OCI-LY1 (cell line): Measurements from ENCODE around the gene APOD.

Experiments
- H2AFZ ChIP-seq: fragments of 200-600 bp; sonication (generic), shearing (Covaris generic); 2 replicates; pipeline ENCODE4 v1.6.0; 2014; ENCODE audit warnings: antibody characterized with exemption, mild to moderate bottlenecking, low read length
- H3F3A ChIP-seq: fragments of 200-600 bp; sonication (generic), shearing (Covaris generic); 2 replicates; pipeline ENCODE4 v1.6.0; 2014; ENCODE audit warnings: mild to moderate bottlenecking, antibody characterized with exemption, low read length, moderate library complexity; ENCODE audit not compliant: insufficient read depth
- H3K27ac ChIP-seq: fragments of 200-600 bp; sonication (generic); 2 replicates; pipeline ENCODE4 v1.5.1; 2014; ENCODE audit warnings: low read length, mixed run types, mild to moderate bottlenecking, low read depth; ENCODE audit not compliant: poor library complexity, severe bottlenecking
- H3K27me3 ChIP-seq: fragments of 200-600 bp; sonication (generic); 2 replicates; pipeline ENCODE4 v1.6.0; 2014; ENCODE audit warnings: antibody characterized with exemption, mild to moderate bottlenecking, low read length, moderate library complexity; ENCODE audit not compliant: insufficient read depth
- H3K36me3 ChIP-seq: fragments of 200-600 bp; sonication (generic); 2 replicates; pipeline ENCODE4 v1.6.1; 2014; ENCODE audit warnings: mild to moderate bottlenecking, antibody characterized with exemption, low read length, moderate library complexity, mixed read lengths; ENCODE audit not compliant: insufficient read depth
- H3K4me1 ChIP-seq: fragments of 200-600 bp; sonication (generic); 2 replicates; pipeline ENCODE4 v1.5.1; 2014; ENCODE audit warnings: mild to moderate bottlenecking, low read length, moderate library complexity; ENCODE audit not compliant: insufficient read depth, severe bottlenecking
- H3K4me2 ChIP-seq: fragments of 200-600 bp; sonication (generic), shearing (Covaris generic); 2 replicates; pipeline ENCODE4 v1.6.1; 2014; ENCODE audit warnings: low read length
- H3K4me3 ChIP-seq: fragments of 200-600 bp; sonication (generic); 2 replicates; pipeline ENCODE4 v1.5.1; 2014; ENCODE audit warnings: low read length, low read depth, mild to moderate bottlenecking, mixed read lengths; ENCODE audit not compliant: poor library complexity, severe bottlenecking
- H3K79me2 ChIP-seq: fragments of 200-600 bp; shearing (Covaris generic); 2 replicates; pipeline ENCODE4 v1.6.1; 2016; ENCODE audit warnings: mixed run types, low read length, mixed read lengths; ENCODE audit not compliant: insufficient read depth
- H3K9ac ChIP-seq: fragments of 200-600 bp; sonication (generic), shearing (Covaris generic); 2 replicates; pipeline ENCODE4 v1.6.1; 2014; ENCODE audit warnings: mild to moderate bottlenecking, low read length, mixed read lengths
- H3K9me2 ChIP-seq: fragments of 200-600 bp; sonication (generic), shearing (Covaris generic); 2 replicates; pipeline ENCODE4 v1.6.1; 2014; ENCODE audit warnings: low read depth, mild to moderate bottlenecking, low read length, mixed read lengths
- H3K9me3 ChIP-seq: fragments of 200-600 bp; shearing (Covaris generic); 2 replicates; pipeline ENCODE4 v1.6.1; 2014; ENCODE audit warnings: low read length, mixed read lengths
- H4K20me1 ChIP-seq: fragments of 200-600 bp; sonication (generic), shearing (Covaris generic); 2 replicates; pipeline ENCODE4 v1.6.0; 2016; ENCODE audit warnings: mild to moderate bottlenecking, low read length; ENCODE audit not compliant: insufficient read depth
- EZH2 ChIP-seq: fragments of 200-600 bp; sonication (generic), shearing (Covaris generic); IDR thresholded peaks from 2 replicates; pipeline ENCODE4 v1.8.0; 2017; ENCODE audit warnings: borderline replicate concordance, mixed run types, mild to moderate bottlenecking, antibody characterized with exemption, low read length, moderate library complexity, mixed read lengths
- TF ChIP-seq, protein P1 (sequence below): fragments of 200-600 bp; sonication (generic), shearing (Covaris generic); IDR thresholded peaks from 2 replicates; pipeline ENCODE4 v1.5.1; 2017; ENCODE audit warnings: mild to moderate bottlenecking, antibody characterized with exemption, low read length, moderate library complexity, mixed read lengths

APOD gene

DNA sequence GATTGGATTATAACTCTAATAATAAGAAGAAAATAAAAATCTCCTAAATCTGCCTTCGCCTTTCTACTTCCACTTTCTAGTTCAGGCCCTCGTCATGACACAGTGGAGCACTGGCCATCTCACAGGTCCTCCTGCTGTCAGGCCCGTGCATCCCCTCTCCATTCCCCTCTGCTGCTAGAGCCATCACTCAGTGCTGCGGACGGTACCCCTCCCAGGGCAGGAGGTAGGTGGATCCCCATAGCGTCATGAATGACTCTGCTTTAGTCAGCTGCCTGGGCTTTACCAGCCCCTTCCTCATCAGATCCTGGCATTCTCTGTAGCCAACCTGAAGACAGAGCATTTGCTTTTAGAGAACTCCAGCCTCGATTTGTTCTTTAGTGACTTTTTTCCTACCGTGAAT is 28.6 kb downstream of the APOD start:
- Histone ChIP-seq H3K4me1 (peaks cover 15% of the 10 kb centered on the region), H3K36me3 (no peaks in the 10 kb centered on the region), H3K4me3 (no peak overlapping the region), H4K20me1 (no peaks in the 10 kb centered on the region), H2AFZ (no peak overlapping the region), H3F3A (no peaks in the 10 kb centered on the region), H3K79me2 (no peaks in the 10 kb centered on the region), H3K9me2 (no peaks in the 10 kb centered on the region), H3K27me3 (no peaks in the 10 kb centered on the region; the same call in 1 of the 2 replicates), H3K27ac (no peak overlapping the region), H3K4me2 (no peak overlapping the region), H3K9ac (no peak overlapping the region), H3K9me3 (no peaks in the 10 kb centered on the region)
- TF ChIP-seq EZH2 = no peak
- TF ChIP-seq, protein P1, sequence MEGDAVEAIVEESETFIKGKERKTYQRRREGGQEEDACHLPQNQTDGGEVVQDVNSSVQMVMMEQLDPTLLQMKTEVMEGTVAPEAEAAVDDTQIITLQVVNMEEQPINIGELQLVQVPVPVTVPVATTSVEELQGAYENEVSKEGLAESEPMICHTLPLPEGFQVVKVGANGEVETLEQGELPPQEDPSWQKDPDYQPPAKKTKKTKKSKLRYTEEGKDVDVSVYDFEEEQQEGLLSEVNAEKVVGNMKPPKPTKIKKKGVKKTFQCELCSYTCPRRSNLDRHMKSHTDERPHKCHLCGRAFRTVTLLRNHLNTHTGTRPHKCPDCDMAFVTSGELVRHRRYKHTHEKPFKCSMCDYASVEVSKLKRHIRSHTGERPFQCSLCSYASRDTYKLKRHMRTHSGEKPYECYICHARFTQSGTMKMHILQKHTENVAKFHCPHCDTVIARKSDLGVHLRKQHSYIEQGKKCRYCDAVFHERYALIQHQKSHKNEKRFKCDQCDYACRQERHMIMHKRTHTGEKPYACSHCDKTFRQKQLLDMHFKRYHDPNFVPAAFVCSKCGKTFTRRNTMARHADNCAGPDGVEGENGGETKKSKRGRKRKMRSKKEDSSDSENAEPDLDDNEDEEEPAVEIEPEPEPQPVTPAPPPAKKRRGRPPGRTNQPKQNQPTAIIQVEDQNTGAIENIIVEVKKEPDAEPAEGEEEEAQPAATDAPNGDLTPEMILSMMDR = no peak

DNA sequence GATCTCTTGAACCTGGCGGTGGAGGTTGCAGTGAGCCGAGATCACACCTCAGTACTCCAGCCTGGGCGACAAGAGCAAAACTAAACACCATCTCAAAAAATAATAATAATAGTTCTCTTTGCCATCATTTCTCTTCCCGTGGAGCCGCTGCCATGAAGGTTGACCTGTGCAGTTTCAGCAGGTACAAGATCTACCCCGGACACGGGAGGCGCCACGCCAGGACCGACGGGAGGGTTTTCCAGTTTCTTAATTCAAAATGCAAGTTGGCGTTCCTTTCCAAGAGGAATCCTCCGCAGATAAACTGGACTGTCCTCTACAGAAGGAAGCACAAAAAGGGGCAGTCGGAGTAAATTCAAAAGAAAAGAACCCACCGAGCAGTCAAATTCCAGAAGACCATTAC is 29.3 kb downstream of the APOD start:
- Histone ChIP-seq H3K4me1 (peaks cover 22% of the 10 kb centered on the region), H4K20me1 (no peaks in the 10 kb centered on the region), H3F3A (no peaks in the 10 kb centered on the region), H3K79me2 (no peaks in the 10 kb centered on the region), H3K27me3 (no peaks in the 10 kb centered on the region; the same call in 1 of the 2 replicates), H3K9ac (no peak overlapping the region), H3K4me2 (no peak overlapping the region), H3K36me3 (no peaks in the 10 kb centered on the region), H3K27ac (no peak overlapping the region), H2AFZ (no peak overlapping the region), H3K9me2 (no peaks in the 10 kb centered on the region), H3K9me3 (no peaks in the 10 kb centered on the region), H3K4me3 (no peak overlapping the region)
- TF ChIP-seq, protein P1 = no peak
- no peak for TF ChIP-seq EZH2

DNA sequence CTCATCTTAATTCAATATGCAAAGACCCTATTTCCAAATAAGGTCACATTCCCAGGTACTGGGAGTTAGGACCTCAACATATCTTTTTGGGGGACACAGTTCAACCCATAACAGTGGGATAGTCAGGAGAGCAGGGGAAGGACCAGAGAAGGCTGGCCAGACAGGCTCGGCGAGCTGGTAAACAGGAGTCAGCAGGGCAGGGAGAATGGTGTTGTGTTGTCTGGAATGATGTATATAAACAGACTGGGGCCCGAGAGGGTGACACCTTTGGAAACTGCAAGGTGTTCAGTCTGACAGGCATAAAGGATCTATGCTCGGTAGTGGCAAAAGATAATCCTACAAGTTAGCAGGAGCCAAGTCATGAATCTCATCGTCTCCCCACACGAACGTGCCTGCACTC is 30.5 kb downstream of the APOD start:
- no peaks in the 10 kb centered on the region; the same call in 1 of the 2 replicates for H3K27me3 ChIP-seq
- H3K27ac ChIP-seq = no peak overlapping the region
- H3K36me3 ChIP-seq = no peaks in the 10 kb centered on the region
- H3K9me3 ChIP-seq = no peaks in the 10 kb centered on the region
- TF ChIP-seq EZH2 = no peak
- TF ChIP-seq, protein P1 = no peak
- H3K4me2 ChIP-seq = no peak overlapping the region
- no peak overlapping the region for H3K4me3 ChIP-seq
- H3K9me2 ChIP-seq = no peaks in the 10 kb centered on the region
- no peaks in the 10 kb centered on the region for H3K79me2 ChIP-seq
- H3F3A ChIP-seq = no peaks in the 10 kb centered on the region
- H3K4me1 ChIP-seq = peaks cover 22% of the 10 kb centered on the region
- H3K9ac ChIP-seq = no peak overlapping the region
- H4K20me1 ChIP-seq = no peaks in the 10 kb centered on the region
- H2AFZ ChIP-seq = no peak overlapping the region
